SK-MEL-5 (cell line): ENCODE data around the gene TRIM50. TPM values are rescaled to one million over a fixed set of nuclear protein-coding genes. Genes with fewer than 3 reads are reported as not detected.
"Not testable (repeated sequence)": the region's sequence is repeated elsewhere in the genome, so short reads cannot be mapped to it uniquely, and the experiment has no call there.

Experiments
- DNase-seq: peaks from one replicate; pipeline ENCODE4 v3.0.0-alpha.2; 2016; ENCODE audit warnings: low read depth, low spot score
- in situ Hi-C: cut with HindIII; loops from 2 replicates; pipeline ENCODE4 v1.10.0; 2016; ENCODE audit warnings: low sequenced_read_pairs, high pct_unique_total_duplicates, low pct_unique_long_range_greater_than_20kb
- total RNA-seq: library from RNA; depleted of rRNA; stranded (reverse); fragments of >200 nt; shearing (Covaris generic); gene quantifications from 2 replicates; pipeline ENCODE4 v1.2.3, GENCODE V29; 2014

TRIM50 gene
- total RNA-seq, 1 experiment from 2014 or later = not detected

DNA sequence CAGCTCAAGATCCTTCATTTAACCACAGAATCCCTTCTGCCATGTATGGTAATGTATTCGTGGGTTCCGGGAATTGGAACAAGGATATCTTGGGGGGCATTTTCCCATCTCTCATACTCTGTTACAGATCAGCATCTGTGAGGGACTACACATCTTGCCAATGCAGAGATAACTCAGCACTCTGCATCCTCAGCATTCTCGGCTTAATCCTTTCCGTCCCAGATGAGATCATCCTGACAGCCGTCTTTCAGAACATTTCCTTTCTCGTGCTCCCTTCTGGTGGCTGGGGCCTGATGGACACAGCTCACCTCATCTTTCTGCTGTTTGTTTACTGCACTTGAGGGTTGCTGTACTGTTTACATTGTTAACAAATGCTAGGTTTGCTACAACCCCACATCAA lies 25.4 kb upstream of the TRIM50 start:
- DNase-seq = no peak
- in situ Hi-C loops = no loop called here

DNA sequence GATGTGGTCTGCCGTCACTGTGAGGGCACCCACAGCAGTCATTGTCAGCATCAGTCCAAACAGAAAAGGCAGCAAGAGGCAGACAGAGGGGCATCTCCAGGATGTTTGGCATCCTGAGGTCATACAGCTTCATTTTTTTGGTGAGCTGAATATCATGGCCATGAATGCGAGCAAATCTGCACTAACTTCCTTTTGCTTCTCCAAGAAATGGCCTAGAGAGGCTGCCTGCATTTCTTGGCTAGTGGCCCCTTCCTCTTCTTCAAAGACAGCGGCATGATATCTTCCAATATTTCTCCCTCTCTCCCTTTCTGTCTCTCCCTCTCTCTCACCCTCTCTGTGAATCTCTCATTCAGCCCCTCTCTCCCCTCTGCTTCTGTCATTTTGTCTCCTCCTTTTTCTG lies 24.9 kb upstream of the TRIM50 start:
- in situ Hi-C loops = no loop called here
- no peak for DNase-seq

DNA sequence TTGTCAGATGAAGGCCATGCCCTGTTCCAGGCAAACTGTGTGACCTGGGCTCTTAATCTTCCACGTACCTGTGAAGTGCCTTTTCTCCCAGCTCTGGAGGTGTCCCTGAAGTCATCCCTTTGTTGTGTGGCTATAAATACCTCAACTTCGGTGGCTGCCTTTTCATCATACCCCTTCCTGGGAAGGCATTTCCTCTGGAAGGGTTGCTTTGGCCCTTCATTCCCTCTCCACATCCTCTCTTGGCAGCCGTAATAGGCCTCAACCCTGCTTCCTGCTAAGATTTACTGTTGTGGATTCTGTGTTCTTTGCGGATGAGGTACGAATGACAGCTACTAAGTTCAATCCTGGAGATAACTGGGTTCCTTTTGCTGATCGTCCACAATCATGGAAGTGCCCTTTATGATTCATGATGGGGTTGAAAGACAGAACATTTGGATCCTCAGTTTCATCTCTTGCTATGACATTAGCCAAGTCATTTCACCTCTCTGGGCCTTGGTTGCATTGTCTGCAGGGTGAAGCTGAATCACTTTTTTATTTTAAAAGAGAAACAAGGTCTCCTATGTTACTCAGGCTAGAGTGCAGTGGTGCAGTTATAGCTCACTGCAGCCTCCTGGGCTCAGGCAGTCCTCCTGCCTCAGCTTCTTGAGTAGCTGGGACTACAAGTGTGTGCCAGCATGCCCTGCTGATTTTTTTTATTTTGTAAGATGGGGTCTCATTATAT lies 23.7 kb upstream of the TRIM50 start:
- DNase-seq = no peak
- in situ Hi-C loops = no loop called here

DNA sequence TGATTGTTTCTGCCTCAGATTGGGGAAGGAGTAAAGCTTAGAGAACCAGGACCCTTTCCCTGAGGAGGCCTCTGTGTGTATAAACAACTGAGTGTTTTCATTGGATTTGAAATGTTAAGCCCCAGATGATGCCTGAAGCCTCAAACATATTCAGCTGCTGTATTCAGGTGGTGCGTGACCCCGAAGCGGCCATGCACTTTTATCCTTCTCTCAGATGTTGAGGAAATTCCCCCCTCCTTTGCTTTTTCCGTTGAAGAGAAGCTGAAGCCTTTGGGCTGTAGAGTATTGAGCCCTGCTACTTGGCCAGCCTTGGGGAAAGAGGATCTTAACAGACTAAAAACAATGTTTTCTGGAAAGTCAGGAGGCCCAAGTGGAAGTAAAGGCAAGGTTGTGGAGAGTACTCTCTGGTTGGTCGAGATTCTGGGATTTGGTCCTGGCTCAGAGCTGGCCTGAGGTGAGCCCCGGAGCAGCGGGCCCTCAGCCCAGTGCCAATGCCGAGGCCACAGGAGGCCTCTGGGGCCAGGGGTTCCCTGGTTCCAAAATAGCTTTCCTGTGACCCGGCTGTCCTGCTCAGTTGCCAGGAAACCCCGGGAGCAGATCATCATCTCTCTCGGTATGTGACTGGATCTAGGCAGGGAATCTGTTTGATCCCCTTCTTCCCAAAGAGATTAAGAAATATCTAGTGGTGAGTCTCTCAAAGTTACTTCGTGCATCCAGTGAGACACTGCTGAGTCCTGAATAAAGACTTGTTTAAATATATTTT lies 22.6 kb upstream of the TRIM50 start:
- DNase-seq = no peak
- in situ Hi-C loops = no loop called here

DNA sequence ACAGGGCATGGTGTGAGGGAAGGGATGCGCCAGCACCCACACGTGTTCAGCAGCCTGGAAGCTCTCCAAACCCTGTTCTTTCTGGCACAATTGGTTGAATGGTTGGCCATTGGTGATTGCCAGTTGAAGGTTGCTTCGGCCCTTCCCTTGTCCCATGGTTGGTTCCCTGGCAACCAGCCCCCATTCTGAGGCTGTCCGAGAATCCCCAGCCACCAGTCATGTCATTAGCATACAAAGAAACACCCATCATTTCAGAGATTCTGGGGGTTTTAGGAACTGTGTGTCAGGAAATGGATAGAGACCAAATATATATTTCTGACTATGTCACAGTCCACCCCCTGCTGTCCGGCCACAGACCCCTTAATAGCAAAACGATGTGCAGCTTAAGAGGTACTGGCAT lies 21.9 kb upstream of the TRIM50 start:
- no peak for DNase-seq
- in situ Hi-C loops = loop anchor here (10.0 kb wide), 1 partner anchor 95 kb away; no protein-coding TSS in a partner anchor

DNA sequence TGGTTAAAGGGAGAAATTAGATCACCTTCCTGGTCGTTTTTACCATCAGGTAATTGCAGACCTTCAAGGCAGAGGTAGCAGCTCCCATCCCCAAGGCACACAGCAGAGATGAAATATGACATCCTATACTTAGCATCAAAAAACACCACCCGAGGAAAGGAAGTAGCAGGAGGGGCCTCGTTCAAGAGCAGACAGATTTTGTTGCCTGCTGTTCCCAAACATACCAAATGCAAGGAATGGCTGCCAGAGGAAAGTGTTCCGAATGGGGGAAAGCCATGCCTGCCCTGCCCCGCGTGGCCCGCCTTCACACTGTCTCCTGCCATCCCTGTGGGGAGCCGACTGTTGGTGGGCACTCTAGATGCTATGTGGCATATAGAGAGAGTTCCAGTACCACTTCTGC lies 18.1 kb upstream of the TRIM50 start:
- in situ Hi-C loops = loop anchor here (10.0 kb wide), 1 partner anchor 99 kb away; no protein-coding TSS in a partner anchor
- DNase-seq = no peak

DNA sequence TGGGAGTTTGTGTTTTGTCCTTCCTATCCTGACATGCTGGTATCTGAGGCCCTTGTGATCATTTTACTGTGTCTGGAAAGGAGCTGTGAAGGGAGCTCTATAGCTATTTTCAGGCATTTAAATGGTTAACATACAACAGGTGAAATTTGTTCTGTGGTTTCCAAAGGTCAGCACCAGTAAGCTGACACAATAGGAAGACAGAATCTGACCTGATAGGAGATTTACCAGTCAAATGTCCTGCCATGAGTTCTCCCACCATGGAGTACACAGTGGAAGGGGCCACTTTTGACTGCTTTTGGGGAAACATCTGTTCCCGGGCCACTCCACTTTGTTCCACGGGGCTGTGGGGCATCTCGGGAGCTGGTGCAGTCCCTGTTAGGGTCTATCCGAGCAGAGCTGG lies 17.7 kb upstream of the TRIM50 start:
- no peak for DNase-seq
- in situ Hi-C loops = loop anchor here (10.0 kb wide), 1 partner anchor 99 kb away; no protein-coding TSS in a partner anchor

DNA sequence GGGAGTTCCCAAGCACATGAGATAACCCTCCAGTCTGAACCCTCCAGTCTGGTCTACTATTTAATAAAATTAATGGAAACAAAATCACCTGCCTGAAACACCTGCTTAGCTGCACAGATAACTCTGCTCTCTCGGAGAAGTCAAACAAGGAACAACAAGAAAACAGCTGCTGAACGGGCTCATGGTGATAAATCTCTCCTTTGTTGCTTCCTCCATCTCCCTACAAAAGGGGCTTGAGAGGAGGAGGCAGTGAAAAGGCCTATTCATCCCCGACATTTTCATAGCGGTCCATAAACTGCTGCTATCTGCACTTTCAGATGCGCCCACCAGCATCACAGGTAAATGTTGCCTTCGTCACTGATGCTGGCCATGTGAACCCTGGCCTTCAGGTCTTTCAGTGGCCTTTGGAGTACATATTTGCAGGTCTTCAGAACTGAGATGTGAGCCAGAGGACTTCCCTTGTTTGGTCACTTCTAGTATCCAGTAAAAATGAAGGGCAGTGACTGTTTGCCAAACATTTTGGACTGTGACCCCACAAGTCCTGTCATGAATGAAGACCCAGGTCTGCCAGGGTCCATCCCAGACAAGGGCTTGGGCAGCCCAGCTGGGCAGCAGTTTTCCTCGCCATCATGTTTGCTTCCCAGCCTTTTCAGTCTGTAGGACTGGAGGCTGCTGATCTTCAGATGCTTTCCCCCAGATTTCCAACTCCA lies 15.9 kb upstream of the TRIM50 start:
- in situ Hi-C loops = loop anchor here (10.0 kb wide), 1 partner anchor 101 kb away; no protein-coding TSS in a partner anchor
- DNase-seq = peak; percentile 64

DNA sequence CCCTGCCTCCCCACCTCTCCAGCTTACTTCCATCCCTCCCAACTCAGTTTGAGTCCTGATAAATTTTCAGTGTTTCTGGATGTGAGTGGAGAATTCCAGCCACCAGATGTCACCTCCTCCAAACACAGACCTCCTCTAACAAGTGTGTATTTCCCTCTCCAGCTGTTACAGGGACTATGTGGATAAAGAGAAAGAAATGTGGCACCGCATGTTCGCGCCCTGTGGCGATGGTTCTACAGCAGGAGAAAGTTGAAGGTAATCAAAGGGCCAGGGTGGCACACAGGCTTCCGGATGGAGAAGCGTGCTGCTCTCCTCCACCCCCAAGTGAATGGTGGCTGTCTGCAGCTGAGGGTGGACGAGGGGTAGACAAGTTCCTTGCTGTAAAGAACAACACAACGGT lies 14.8 kb upstream of the TRIM50 start:
- in situ Hi-C loops = loop anchor here (10.0 kb wide), 1 partner anchor 102 kb away; no protein-coding TSS in a partner anchor
- DNase-seq = peak; percentile 85

DNA sequence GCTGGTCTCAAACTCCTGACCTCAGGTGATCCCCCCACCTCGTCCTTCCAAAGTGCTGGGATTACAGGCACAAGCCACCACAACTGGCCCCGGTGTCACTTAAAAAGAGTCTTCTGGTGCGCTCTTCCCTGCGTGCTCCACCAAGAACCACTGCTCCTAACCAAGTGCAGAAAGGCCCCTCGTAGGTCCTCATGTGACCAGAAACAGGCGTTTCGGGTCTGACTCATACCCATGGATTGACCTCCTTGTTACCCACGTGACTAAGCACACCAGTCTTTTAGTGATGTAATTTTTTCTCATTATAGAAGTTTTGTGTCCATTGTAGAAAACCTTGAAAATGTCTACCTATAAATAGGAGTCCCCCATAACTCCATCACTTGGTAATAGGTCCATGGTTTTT lies 14.0 kb upstream of the TRIM50 start:
- in situ Hi-C loops = loop anchor here (10.0 kb wide), 1 partner anchor 103 kb away; no protein-coding TSS in a partner anchor
- peak; percentile 91 for DNase-seq

DNA sequence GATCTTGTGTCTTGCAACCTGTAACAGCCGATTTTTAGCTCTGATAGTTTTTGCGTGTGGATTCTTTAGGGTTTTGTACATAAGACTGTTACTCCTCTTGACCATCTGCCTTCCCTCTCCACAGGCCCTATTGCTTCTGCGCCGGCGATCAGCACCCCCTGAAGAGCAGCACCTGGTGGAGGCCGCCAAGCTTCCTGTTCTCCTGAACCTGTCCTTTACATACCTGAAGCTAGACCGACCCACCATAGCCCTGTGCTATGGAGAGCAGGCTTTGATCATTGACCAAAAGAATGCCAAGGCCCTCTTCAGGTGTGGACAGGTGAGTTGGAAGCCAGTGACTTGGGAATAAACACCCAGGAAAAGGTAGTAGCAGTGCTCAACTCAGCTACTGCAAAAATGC lies 12.6 kb upstream of the TRIM50 start:
- in situ Hi-C loops = loop anchor here (10.0 kb wide), 1 partner anchor 104 kb away; no protein-coding TSS in a partner anchor
- DNase-seq = no peak

DNA sequence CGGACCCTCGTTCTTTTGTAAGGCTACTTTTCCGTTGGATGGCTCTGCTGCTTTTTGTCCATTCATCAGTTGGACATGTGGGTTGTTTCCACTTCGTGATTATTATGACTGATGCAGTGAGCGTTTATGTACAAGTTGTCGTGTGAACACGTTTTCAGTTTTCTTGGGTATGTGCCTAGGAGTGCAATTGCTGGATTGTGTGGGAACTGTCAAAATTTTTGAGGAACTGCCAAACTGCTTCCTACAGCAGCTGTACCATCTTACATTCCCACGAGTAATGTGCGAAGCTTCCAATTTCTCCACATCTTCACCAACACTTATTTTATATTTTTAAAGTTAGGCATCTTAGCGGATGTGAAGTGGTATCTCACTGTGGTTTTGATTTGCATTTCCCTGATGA lies 10.4 kb upstream of the TRIM50 start:
- no peak for DNase-seq
- in situ Hi-C loops = no loop called here

DNA sequence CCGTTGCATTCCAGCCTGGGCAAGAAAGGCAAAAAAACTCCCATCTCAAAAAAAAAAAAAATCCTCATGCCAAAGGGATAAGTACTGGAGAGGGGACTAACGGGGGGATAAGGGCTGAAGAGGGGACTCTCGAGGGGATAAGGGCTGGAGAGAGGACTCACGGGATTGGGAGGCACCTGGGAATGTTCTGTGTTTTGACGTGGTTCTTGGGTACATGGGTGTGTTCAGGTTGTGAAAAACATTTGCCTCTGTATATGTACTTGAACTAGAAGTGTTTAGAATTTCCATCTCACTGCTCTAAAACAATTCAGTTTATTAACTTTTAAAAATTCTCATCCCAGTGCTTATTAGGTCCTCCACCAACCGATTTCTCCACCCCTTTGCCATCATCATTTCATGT lies 4.6 kb upstream of the TRIM50 start:
- in situ Hi-C loops = no loop called here

DNA sequence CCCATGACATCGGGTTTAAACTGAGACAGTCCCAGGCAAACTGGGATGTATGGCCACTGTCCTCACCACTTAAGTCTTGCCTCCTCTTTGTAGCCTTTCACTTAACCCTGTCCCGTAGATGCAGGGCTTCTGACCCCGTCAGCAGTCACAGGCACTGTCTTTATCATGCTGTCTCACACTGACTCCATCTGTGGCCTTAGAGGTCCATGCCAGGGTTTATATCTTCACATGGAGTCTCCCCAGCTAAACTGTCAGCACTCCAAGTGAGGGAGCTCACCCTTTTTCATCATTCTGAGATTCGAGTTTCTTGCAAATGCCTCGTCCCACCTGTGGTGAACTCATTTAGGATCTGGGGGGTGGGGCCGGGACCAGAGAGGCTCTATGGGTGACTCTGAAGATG lies 2.9 kb upstream of the TRIM50 start:
- in situ Hi-C loops = no loop called here

More for the DNA sequence above, 4.6 kb upstream of the TRIM50 start:
- DNase-seq = no peak

DNA sequence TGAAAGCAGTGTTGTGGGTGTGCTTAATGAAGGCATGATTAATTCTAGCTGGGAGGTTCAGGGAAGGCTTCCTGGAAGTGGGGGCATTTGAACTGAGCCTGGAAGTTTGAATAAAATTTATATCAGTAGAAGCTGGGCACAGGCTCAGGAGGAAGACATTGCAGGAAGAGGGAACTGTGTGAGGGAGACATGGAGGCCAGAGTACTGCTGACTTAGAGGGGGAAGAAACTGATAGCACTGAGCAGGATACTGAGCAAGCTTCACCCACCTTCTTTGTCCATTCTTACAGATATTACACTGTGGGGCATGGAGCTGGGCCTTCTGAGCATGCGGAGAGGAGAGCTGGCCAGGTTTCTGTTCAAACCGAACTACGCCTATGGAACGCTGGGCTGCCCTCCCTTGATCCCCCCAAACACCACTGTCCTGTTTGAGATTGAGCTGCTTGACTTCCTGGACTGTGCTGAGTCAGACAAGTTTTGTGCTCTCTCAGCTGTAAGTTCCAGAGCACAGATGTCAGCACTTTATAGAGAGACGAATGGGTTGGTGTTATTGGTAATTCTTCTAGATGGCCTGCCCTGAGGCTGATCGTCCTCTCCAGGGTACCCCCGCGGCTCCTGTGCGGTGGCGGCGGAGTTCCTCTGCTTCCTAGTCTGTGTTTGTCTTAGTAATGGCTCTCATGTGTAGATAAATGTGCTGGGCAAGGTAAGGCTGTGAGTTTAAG lies 2.1 kb upstream of the TRIM50 start:
- in situ Hi-C loops = no loop called here
- DNase-seq = no peak

More for the DNA sequence above, 2.9 kb upstream of the TRIM50 start:
- DNase-seq = no peak

DNA sequence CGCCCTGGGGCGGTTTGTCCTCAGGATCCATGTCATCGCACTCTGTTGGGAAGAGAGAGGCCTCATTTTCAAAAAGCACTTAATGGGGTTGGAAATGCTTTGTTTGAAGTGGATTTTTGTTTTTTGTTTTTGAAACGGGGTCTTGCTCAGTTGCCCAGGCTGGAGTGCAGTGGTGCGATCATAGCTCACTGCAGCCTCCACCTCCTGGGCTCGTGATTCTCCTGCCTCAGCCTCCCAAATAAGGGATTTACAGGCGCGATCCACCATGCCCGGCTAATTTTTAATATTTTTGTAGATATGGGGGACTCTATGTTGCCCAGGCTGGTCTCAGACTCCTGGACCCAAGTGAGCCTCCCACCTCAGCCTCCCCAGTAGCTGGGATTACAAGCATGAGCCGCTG lies 814 bp upstream of the TRIM50 start:
- in situ Hi-C loops = no loop called here
- DNase-seq = no peak

DNA sequence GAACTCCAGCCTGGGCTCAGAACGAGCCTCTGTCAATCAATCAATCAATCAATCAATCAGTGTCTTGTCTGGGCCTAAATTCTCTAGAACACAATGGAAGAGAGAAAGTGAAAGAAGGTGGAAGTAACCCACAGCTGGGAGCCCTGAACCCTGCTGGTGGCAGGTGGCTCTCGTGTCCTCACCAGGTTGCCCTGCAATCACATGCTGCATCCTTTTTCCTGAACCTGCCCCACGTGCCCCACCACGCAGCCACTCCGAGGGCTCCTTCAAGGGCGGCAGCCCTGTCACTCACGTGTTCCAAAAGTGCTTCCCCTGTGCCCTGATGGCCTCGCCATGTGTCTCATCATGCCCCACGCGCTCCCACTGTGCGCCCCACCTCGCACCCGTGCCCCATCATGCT lies 433 bp downstream of the TRIM50 start:
- in situ Hi-C loops, DNase-seq: not testable (repeated sequence)
